CD4-positive, alpha-beta memory T cell (primary cell): ENCODE measurements around the gene IKZF1. TPM values are rescaled to one million over a fixed set of nuclear protein-coding genes. Genes with fewer than 3 reads are reported as not detected.
A peak's percentile ranks its signal among the peaks of the same experiment; 100 is the strongest.

Experiments used
- CTCF ChIA-PET: fragments of 350-600 bp; sonication (Branson Sonifier 250); formaldehyde crosslinking; loops from one replicate; lab custom pipeline; 2021; ENCODE audit warnings: inconsistent platforms; ENCODE audit not compliant: partially characterized antibody; lab: Charles Lee
- POLR2A ChIA-PET: fragments of 350-600 bp; sonication (Branson Sonifier 250); formaldehyde crosslinking; loops from one replicate; lab custom pipeline; 2021; ENCODE audit not compliant: partially characterized antibody; lab: Charles Lee
- DNase-seq, 5 donors: peaks; one replicate each; pipeline versions ENCODE4 v3.0.0 to v3.0.0-alpha.2; 2020 to 2022; ENCODE audit warnings: mixed read lengths in 1 of 5
- H3K27ac ChIP-seq: one replicate; pipeline ENCODE4 v1.7.0; 2013; ENCODE audit warnings: low read depth, low read length
- H3K27me3 ChIP-seq: 2 replicates; pipeline ENCODE4 v1.7.0; 2013; ENCODE audit warnings: mild to moderate bottlenecking, low read length, moderate library complexity; ENCODE audit not compliant: insufficient read depth
- H3K36me3 ChIP-seq: 2 replicates; pipeline ENCODE4 v1.7.0; 2013; ENCODE audit warnings: mild to moderate bottlenecking, low read length, moderate library complexity; ENCODE audit not compliant: insufficient read depth
- H3K4me1 ChIP-seq: 2 replicates; pipeline ENCODE4 v1.7.0; 2013; ENCODE audit warnings: mild to moderate bottlenecking, low read length, moderate library complexity; ENCODE audit not compliant: insufficient read depth
- H3K4me3 ChIP-seq, 2 donors: one replicate each; pipeline ENCODE4 v1.7.0; 2013; ENCODE audit warnings: low read length in 2 of 2, mild to moderate bottlenecking in 1 of 2
- H3K9me3 ChIP-seq, 2 donors: one replicate each; pipeline ENCODE4 v1.7.0; 2013; ENCODE audit warnings: low read length in 2 of 2, control low read depth in 1 of 2; ENCODE audit not compliant: control insufficient read depth in 1 of 2
- H3K27ac Mint-ChIP-seq, 7 donors: one replicate each; pipeline ENCODE4 v1.8.0; 2020 to 2021; ENCODE audit warnings: mixed read lengths in 7 of 7, mild to moderate bottlenecking in 6 of 7, inconsistent platforms in 3 of 7, moderate library complexity in 3 of 7
- H3K27me3 Mint-ChIP-seq, 2 donors: one replicate each; pipeline ENCODE4 v1.8.0; 2020 to 2021; ENCODE audit warnings: mixed read lengths in 2 of 2
- H3K36me3 Mint-ChIP-seq, 2 donors: one replicate each; pipeline ENCODE4 v1.8.0; 2020 to 2021; ENCODE audit warnings: mixed read lengths in 2 of 2, inconsistent platforms in 1 of 2, mild to moderate bottlenecking in 1 of 2
- H3K4me1 Mint-ChIP-seq, 4 donors: one replicate each; pipeline ENCODE4 v1.8.0; 2020 to 2021; ENCODE audit warnings: mixed read lengths in 4 of 4, mild to moderate bottlenecking in 1 of 4
- H3K4me3 Mint-ChIP-seq, 8 donors: one replicate each; pipeline ENCODE4 v1.8.0; 2020 to 2021; ENCODE audit warnings: mixed read lengths in 8 of 8, mild to moderate bottlenecking in 7 of 8, moderate library complexity in 6 of 8, inconsistent platforms in 3 of 8
- H3K9me3 Mint-ChIP-seq, 8 donors: one replicate each; pipeline ENCODE4 v1.8.0; 2020 to 2021; ENCODE audit warnings: mixed read lengths in 8 of 8, mild to moderate bottlenecking in 5 of 8, inconsistent platforms in 3 of 8, moderate library complexity in 1 of 8
- intact Hi-C: fragments of 100-400 bp; cut with micrococcal nuclease; formaldehyde crosslinking; loops from one replicate; pipeline ENCODE4 v1.15.1; 2023
- polyA plus RNA-seq, 2 donors: library from polyadenylated mRNA; unstranded; fragments of 300-500 nt; fragmentation: Illumina TruSeq; gene quantifications; one replicate each; pipeline ENCODE4 v1.2.3, GENCODE V29; 2021
- total RNA-seq, 2 experiments: library from RNA; stranded (reverse); gene quantifications; one replicate each; pipeline ENCODE4 v1.2.3, GENCODE V29; 2021

The IKZF1 gene
- total and polyA plus RNA-seq, 4 experiments from 2014 or later: 116 to 479 (median 381) TPM

- H3K36me3 ChIP-seq: peaks cover 39% of the 10 kb centered on the region
Observed at GRCh38 chr7:50330254-50330653, 25.7 kb downstream of the IKZF1 start.

DNA sequence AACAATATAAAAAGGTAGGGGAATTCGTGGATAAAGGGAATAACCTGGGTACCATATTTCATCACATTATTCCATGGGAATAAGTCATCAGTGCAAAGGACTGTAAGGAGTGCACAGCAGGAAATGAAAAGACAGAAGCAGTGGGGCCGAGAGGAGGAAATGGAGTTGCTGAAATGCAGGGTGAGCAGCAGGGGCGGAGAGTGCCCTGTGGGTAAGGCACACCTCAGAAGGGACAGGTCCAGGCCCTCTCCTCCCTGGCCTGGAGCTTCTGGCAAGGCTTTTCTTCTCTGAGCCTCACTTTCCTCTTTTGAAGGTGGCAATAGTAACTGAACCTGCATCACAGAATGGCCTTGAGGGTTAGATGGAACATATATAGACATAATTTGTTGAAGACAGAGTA, 26.2 kb downstream of the IKZF1 start:
- Mint-ChIP-seq H3K4me3 (peak overlapping the region in 1 of 8 donors; percentile 83), H3K27ac (no peak overlapping the region), H3K27me3 (no peaks in the 10 kb centered on the region), H3K36me3 (peaks cover 54 to 68% of the 10 kb centered on the region in 2 donors), H3K4me1 (peaks cover 26 to 69% (median 52%) of the 10 kb centered on the region in 4 donors), H3K9me3 (peaks cover 0 to 2% (median 0%) of the 10 kb centered on the region in 8 donors)
- ChIA-PET POLR2A (interaction anchor here (0.8 to 32.3 kb wide), 6 partner anchors 19 to 125 kb away, joined by 3 to 2673 read pairs (median 14); partner anchors contain the start of gene IKZF1), CTCF (interaction anchor here (0.7 to 4.7 kb wide), 15 partner anchors 7 to 125 kb away, joined by 3 to 35 read pairs (median 6); no protein-coding TSS in a partner anchor)
- peak overlapping the region; percentile 96 for H3K27ac ChIP-seq
- no peaks in the 10 kb centered on the region for H3K27me3 ChIP-seq
- peaks cover 100% of the 10 kb centered on the region for H3K4me1 ChIP-seq
- H3K36me3 ChIP-seq: peaks cover 35% of the 10 kb centered on the region
- peak in 1 of 5 donors; percentile 57 for DNase-seq
- H3K9me3 ChIP-seq: no peaks in the 10 kb centered on the region
- peak overlapping the region in 1 of 2 donors; percentile 26 for H3K4me3 ChIP-seq
- intact Hi-C loops: loop anchor here (1.0 kb wide), 2 partner anchors 9 to 23 kb away; no protein-coding TSS in a partner anchor

More at GRCh38 chr7:50330254-50330653, 25.7 kb downstream of the IKZF1 start:
- DNase-seq: no peak
- H3K4me3 ChIP-seq: peak overlapping the region in 1 of 2 donors; percentile 26
- no peaks in the 10 kb centered on the region for H3K9me3 ChIP-seq
- H3K27ac ChIP-seq: peak overlapping the region; percentile 96
- no peaks in the 10 kb centered on the region for H3K27me3 ChIP-seq
- H3K36me3 Mint-ChIP-seq: peaks cover 55 to 69% of the 10 kb centered on the region in 2 donors
- no peaks in the 10 kb centered on the region for H3K27me3 Mint-ChIP-seq
- CTCF ChIA-PET: interaction anchor here (1.5 to 4.7 kb wide), 9 partner anchors 9 to 125 kb away, joined by 3 to 35 read pairs (median 10); no protein-coding TSS in a partner anchor
- H3K4me1 Mint-ChIP-seq: peaks cover 30 to 73% (median 52%) of the 10 kb centered on the region in 4 donors
- peaks cover 0 to 2% (median 0%) of the 10 kb centered on the region in 8 donors for H3K9me3 Mint-ChIP-seq
- peaks cover 100% of the 10 kb centered on the region for H3K4me1 ChIP-seq
- H3K4me3 Mint-ChIP-seq: peak overlapping the region in 1 of 8 donors; percentile 83
- POLR2A ChIA-PET: interaction anchor here (0.8 to 32.3 kb wide), 7 partner anchors 19 to 124 kb away, joined by 3 to 2673 read pairs (median 6); partner anchors contain the start of gene IKZF1
- H3K27ac Mint-ChIP-seq: no peak overlapping the region
- intact Hi-C loops: no loop called here

- ChIA-PET POLR2A (interaction anchor here (0.6 to 32.3 kb wide), 7 partner anchors 20 to 126 kb away, joined by 3 to 2673 read pairs (median 6); partner anchors contain the start of gene IKZF1), CTCF (interaction anchor here (0.7 to 4.7 kb wide), 14 partner anchors 8 to 126 kb away, joined by 3 to 35 read pairs (median 6); no protein-coding TSS in a partner anchor)
- peak overlapping the region in 1 of 2 donors; percentile 26 for H3K4me3 ChIP-seq
- Mint-ChIP-seq H3K36me3 (peaks cover 46 to 62% of the 10 kb centered on the region in 2 donors), H3K4me3 (peak overlapping the region in 1 of 8 donors; percentile 72), H3K27me3 (no peaks in the 10 kb centered on the region), H3K9me3 (peaks cover 0 to 3% (median 0%) of the 10 kb centered on the region in 8 donors), H3K27ac (no peak overlapping the region), H3K4me1 (peaks cover 16 to 59% (median 51%) of the 10 kb centered on the region in 4 donors)
- intact Hi-C loops: loop anchor here (1.0 to 2.0 kb wide), 6 partner anchors 9 to 126 kb away; no protein-coding TSS in a partner anchor
- H3K27ac ChIP-seq: peak overlapping the region; percentile 96
- peak; percentile 67 to 78 (median 74) for DNase-seq
- H3K9me3 ChIP-seq: no peaks in the 10 kb centered on the region
- H3K36me3 ChIP-seq: peaks cover 27% of the 10 kb centered on the region
- H3K27me3 ChIP-seq: no peaks in the 10 kb centered on the region
- peaks cover 100% of the 10 kb centered on the region for H3K4me1 ChIP-seq
Observed at GRCh38 chr7:50331564-50332208, 27.2 kb downstream of the IKZF1 start.

- intact Hi-C loops: loop anchor here (1.0 to 2.0 kb wide), 7 partner anchors 8 to 127 kb away; no protein-coding TSS in a partner anchor
- Histone ChIP-seq H3K27ac (peak overlapping the region; percentile 96), H3K9me3 (no peaks in the 10 kb centered on the region), H3K4me3 (peak overlapping the region in 1 of 2 donors; percentile 4), H3K36me3 (peaks cover 22% of the 10 kb centered on the region), H3K4me1 (peaks cover 100% of the 10 kb centered on the region), H3K27me3 (no peaks in the 10 kb centered on the region)
- Mint-ChIP-seq H3K4me1 (peaks cover 10 to 60% (median 52%) of the 10 kb centered on the region in 4 donors), H3K36me3 (peaks cover 48 to 62% of the 10 kb centered on the region in 2 donors), H3K27ac (no peak overlapping the region), H3K27me3 (no peaks in the 10 kb centered on the region), H3K4me3 (peak overlapping the region in 1 of 8 donors; percentile 72), H3K9me3 (peaks cover 0 to 3% (median 0%) of the 10 kb centered on the region in 8 donors)
- POLR2A ChIA-PET: interaction anchor here (1.4 to 32.3 kb wide), 8 partner anchors 21 to 126 kb away, joined by 3 to 2673 read pairs (median 15); partner anchors contain the start of gene IKZF1
- no peak for DNase-seq
- CTCF ChIA-PET: interaction anchor here (1.0 to 4.7 kb wide), 11 partner anchors 9 to 127 kb away, joined by 3 to 35 read pairs (median 5); no protein-coding TSS in a partner anchor
Observed at GRCh38 chr7:50332241-50333165, 28.0 kb downstream of the IKZF1 start.

- Histone ChIP-seq H3K9me3 (no peaks in the 10 kb centered on the region), H3K4me1 (peaks cover 100% of the 10 kb centered on the region), H3K4me3 (peak overlapping the region; percentile 1 to 4), H3K27me3 (no peaks in the 10 kb centered on the region), H3K27ac (peak overlapping the region; percentile 96), H3K36me3 (peaks cover 16% of the 10 kb centered on the region)
- ChIA-PET POLR2A (interaction anchor here (1.4 to 32.3 kb wide), 6 partner anchors 22 to 127 kb away, joined by 3 to 2673 read pairs (median 15); partner anchors contain the start of gene IKZF1), CTCF (interaction anchor here (0.7 to 4.7 kb wide), 11 partner anchors 10 to 127 kb away, joined by 3 to 35 read pairs (median 4); no protein-coding TSS in a partner anchor)
- H3K27ac Mint-ChIP-seq: no peak overlapping the region
- peaks cover 0 to 3% (median 0%) of the 10 kb centered on the region in 8 donors for H3K9me3 Mint-ChIP-seq
- DNase-seq: peak; percentile 71 to 83 (median 77)
- H3K4me3 Mint-ChIP-seq: no peak overlapping the region
- H3K36me3 Mint-ChIP-seq: peaks cover 45 to 59% of the 10 kb centered on the region in 2 donors
- no peaks in the 10 kb centered on the region for H3K27me3 Mint-ChIP-seq
- intact Hi-C loops: loop anchor here (1.0 to 2.0 kb wide), 5 partner anchors 16 to 66 kb away; no protein-coding TSS in a partner anchor
- H3K4me1 Mint-ChIP-seq: peaks cover 4 to 63% (median 49%) of the 10 kb centered on the region in 4 donors
Observed at GRCh38 chr7:50333221-50333651, 28.7 kb downstream of the IKZF1 start.
